ENCODE data around the gene STOX2. TPM values are rescaled to one million over a fixed set of nuclear protein-coding genes. Genes with fewer than 3 reads are reported as not detected.

STOX2 gene
- total RNA-seq, 2 experiments from 2014 or later: not detected

- no peak for DNase-seq
- H3K4me1 Mint-ChIP-seq (ENCODE audit: low read depth): no peaks in the 10 kb centered on the region
Observed at GRCh38 chr4:183996868-183997267, 91.8 kb downstream of the STOX2 start.

GRCh38 chr4:183999435-183999834 is 94.3 kb downstream of the STOX2 start:
- no peaks in the 10 kb centered on the region for H3K27me3 Mint-ChIP-seq
- H3K4me1 Mint-ChIP-seq (ENCODE audit: low read depth): no peaks in the 10 kb centered on the region
- DNase-seq: no peak
- H3K36me3 Mint-ChIP-seq (ENCODE audit: low read depth): no peaks in the 10 kb centered on the region
- ChIA-PET POLR2A (no interaction called here), CTCF (no interaction called here)
- H3K9me3 Mint-ChIP-seq: no peaks in the 10 kb centered on the region
- intact Hi-C loops (cut with micrococcal nuclease): no loop called here
- ATAC-seq: no peak
- H3K27ac Mint-ChIP-seq: no peak overlapping the region
- no peak for TF ChIP-seq CTCF (IDR thresholded peaks at IDR 0.05)
- no peak overlapping the region for H3K4me3 Mint-ChIP-seq

More at GRCh38 chr4:183996868-183997267, 91.8 kb downstream of the STOX2 start:
- ChIA-PET POLR2A (no interaction called here), CTCF (no interaction called here)
- no peaks in the 10 kb centered on the region for H3K9me3 Mint-ChIP-seq
- no peak for TF ChIP-seq CTCF (IDR thresholded peaks at IDR 0.05)
- no peak for ATAC-seq
- H3K4me3 Mint-ChIP-seq: no peak overlapping the region
- no peak overlapping the region for H3K27ac Mint-ChIP-seq
- H3K27me3 Mint-ChIP-seq: no peaks in the 10 kb centered on the region
- intact Hi-C loops (cut with micrococcal nuclease): no loop called here
- no peaks in the 10 kb centered on the region for H3K36me3 Mint-ChIP-seq (ENCODE audit: low read depth)

GRCh38 chr4:184000457-184001396 is 95.6 kb downstream of the STOX2 start:
- no peak for TF ChIP-seq CTCF (IDR thresholded peaks at IDR 0.05)
- no peaks in the 10 kb centered on the region for H3K4me1 Mint-ChIP-seq (ENCODE audit: low read depth)
- ATAC-seq (no peak), DNase-seq (no peak)
- H3K4me3 Mint-ChIP-seq: no peak overlapping the region
- ChIA-PET POLR2A (no interaction called here), CTCF (no interaction called here)
- H3K36me3 Mint-ChIP-seq (ENCODE audit: low read depth): no peaks in the 10 kb centered on the region
- intact Hi-C loops (cut with micrococcal nuclease): no loop called here
- H3K27me3 Mint-ChIP-seq: no peaks in the 10 kb centered on the region
- no peaks in the 10 kb centered on the region for H3K9me3 Mint-ChIP-seq
- H3K27ac Mint-ChIP-seq: no peak overlapping the region

GRCh38 chr4:184003433-184003832 is 98.3 kb downstream of the STOX2 start:
- intact Hi-C loops (cut with micrococcal nuclease): no loop called here
- H3K27ac Mint-ChIP-seq: no peak overlapping the region
- POLR2A ChIA-PET: no interaction called here
- H3K9me3 Mint-ChIP-seq: no peaks in the 10 kb centered on the region
- CTCF ChIA-PET: no interaction called here
- H3K36me3 Mint-ChIP-seq (ENCODE audit: low read depth): no peaks in the 10 kb centered on the region
- DNase-seq (no peak), ATAC-seq (no peak)
- H3K4me1 Mint-ChIP-seq (ENCODE audit: low read depth): no peaks in the 10 kb centered on the region
- H3K4me3 Mint-ChIP-seq: no peak overlapping the region
- no peak for TF ChIP-seq CTCF (IDR thresholded peaks at IDR 0.05)
- H3K27me3 Mint-ChIP-seq: no peaks in the 10 kb centered on the region

GRCh38 chr4:184007891-184008290 is 102.8 kb downstream of the STOX2 start:
- no peaks in the 10 kb centered on the region for H3K4me1 Mint-ChIP-seq (ENCODE audit: low read depth)
- no peaks in the 10 kb centered on the region for H3K27me3 Mint-ChIP-seq
- H3K27ac Mint-ChIP-seq: no peak overlapping the region
- no peaks in the 10 kb centered on the region for H3K9me3 Mint-ChIP-seq
- no peak for DNase-seq
- no peak overlapping the region for H3K4me3 Mint-ChIP-seq
- intact Hi-C loops (cut with micrococcal nuclease): no loop called here
- POLR2A ChIA-PET: no interaction called here
- no peaks in the 10 kb centered on the region for H3K36me3 Mint-ChIP-seq (ENCODE audit: low read depth)
- CTCF ChIA-PET: interaction anchor here (0.5 kb wide), 1 partner anchor 13 kb away, joined by 3 read pairs; no protein-coding TSS in a partner anchor
- no peak for TF ChIP-seq CTCF (IDR thresholded peaks at IDR 0.05)
- no peak for ATAC-seq

All from activated CD8-positive, alpha-beta T cell treated with anti-CD3 and anti-CD28 coated beads for 36 hours (primary cell).